Measurements from ENCODE around the gene ADAMTS2. TPM values are rescaled to one million over a fixed set of nuclear protein-coding genes. Genes with fewer than 3 reads are reported as not detected.

Gene ADAMTS2
- total RNA-seq = 16.2 and 27.0 TPM in 2 replicates
- polyA plus RNA-seq = 30.3 and 70.2 TPM in 2 replicates
- polyA plus RNA-seq (2012) = 34.0 and 80.2 TPM in 2 replicates
- 81.7 and 114 TPM in 2 replicates for polyA minus RNA-seq (ENCODE audit: low replicate concordance)

DNA sequence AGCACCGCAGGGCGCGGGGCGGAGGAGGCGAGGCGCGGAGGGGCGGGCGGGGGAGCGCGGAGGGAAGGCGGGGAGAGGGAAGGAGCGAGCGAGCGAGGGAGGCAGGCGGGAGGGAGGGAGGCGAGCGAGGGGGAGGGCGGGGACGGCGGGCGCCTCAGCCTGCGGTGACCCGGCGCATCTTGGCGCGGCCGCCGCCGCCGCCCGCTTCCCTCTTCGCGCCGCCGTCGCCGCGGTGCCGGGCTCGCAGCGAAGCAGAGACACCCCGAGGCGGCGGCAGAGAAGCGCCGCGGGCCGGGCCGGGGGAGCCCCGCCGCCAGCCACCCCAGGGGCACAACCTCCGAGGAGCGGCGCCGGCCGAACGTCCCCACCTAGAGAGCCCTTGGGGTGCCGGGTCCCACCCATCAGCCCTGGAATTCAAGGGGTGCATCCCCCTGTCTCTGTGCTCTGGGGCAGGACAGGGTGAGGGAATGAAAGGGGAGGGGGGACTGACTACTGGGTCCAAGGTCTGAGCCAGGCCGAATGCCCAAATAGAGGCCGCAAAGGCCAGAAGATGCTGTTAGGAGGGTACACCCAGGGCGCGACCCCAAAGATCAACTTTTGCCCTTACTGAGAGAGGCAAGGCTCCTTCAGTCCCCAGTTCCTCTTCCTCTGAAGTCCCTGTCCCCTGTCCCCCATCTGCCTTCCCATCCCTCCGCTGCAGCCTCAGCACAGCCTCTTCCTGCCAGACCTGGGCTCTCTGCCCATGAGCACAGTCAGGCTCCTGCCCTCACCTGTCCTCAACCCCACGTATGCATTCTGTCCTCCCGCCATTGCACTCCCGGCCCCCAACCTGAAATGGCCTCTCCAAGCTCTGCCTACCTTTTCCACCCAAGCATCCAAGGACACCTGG, at the start of gene ADAMTS2:
ADAMTS2 (minus strand) TSS at position 29 of the 889 bp plus-strand sequence. CDS start 133 bp downstream, outside the sequence.
- H4K20me1 ChIP-seq (ENCODE audit: control insufficient read depth, extremely low read depth, insufficient read depth, low read length) = no peaks in the 10 kb centered on the region
- TF ChIP-seq, protein P1, sequence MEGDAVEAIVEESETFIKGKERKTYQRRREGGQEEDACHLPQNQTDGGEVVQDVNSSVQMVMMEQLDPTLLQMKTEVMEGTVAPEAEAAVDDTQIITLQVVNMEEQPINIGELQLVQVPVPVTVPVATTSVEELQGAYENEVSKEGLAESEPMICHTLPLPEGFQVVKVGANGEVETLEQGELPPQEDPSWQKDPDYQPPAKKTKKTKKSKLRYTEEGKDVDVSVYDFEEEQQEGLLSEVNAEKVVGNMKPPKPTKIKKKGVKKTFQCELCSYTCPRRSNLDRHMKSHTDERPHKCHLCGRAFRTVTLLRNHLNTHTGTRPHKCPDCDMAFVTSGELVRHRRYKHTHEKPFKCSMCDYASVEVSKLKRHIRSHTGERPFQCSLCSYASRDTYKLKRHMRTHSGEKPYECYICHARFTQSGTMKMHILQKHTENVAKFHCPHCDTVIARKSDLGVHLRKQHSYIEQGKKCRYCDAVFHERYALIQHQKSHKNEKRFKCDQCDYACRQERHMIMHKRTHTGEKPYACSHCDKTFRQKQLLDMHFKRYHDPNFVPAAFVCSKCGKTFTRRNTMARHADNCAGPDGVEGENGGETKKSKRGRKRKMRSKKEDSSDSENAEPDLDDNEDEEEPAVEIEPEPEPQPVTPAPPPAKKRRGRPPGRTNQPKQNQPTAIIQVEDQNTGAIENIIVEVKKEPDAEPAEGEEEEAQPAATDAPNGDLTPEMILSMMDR (conservative IDR thresholded peaks at IDR 0.05 in 1 of 2, IDR thresholded peaks at IDR 0.05 in 1 of 2; ENCODE audit: low read depth in 1 of 2, low read length in 2 of 2) = no peak
- TF ChIP-seq EZH2 (IDR thresholded peaks at IDR 0.05; ENCODE audit: low read length, missing control alignments) = no peak
- H3K9me3 ChIP-seq (ENCODE audit: control insufficient read depth, insufficient read depth, low read depth, low read length) = no peaks in the 10 kb centered on the region
- H3K9ac ChIP-seq (ENCODE audit: insufficient read depth, low read length) = peak within 1 kb of the TSS; percentile 96
- peaks cover 34% of the 10 kb centered on the region for H3K79me2 ChIP-seq (ENCODE audit: control insufficient read depth, insufficient read depth, low read length)
- H3K4me3 ChIP-seq (replicated peaks in 1 of 4; ENCODE audit: control extremely low read depth in 1 of 4, insufficient read depth in 1 of 4, low read depth in 3 of 4, low read length in 4 of 4) = peak within 1 kb of the TSS; percentile 71 to 96 (median 84)
- peak in 1 of 2 donors; percentile 71 for DNase-seq (ENCODE audit: low read depth in 2 of 2)
- H3K36me3 ChIP-seq (ENCODE audit: control insufficient read depth, insufficient read depth, low read length) = peaks cover 4% of the 10 kb centered on the region
- peaks cover 11% of the 10 kb centered on the region for H3K4me1 ChIP-seq (ENCODE audit: control insufficient read depth, extremely low read depth, insufficient read depth, low read length)
- no peaks in the 10 kb centered on the region for H3K27me3 ChIP-seq (ENCODE audit: control insufficient read depth, insufficient read depth, low read length)
- peak within 1 kb of the TSS; percentile 73 for H3K4me2 ChIP-seq (ENCODE audit: extremely low read depth, insufficient read depth, low read length)
- H3K27ac ChIP-seq (ENCODE audit: insufficient read depth, low read length) = peak within 1 kb of the TSS; percentile 79
- peak within 1 kb of the TSS; percentile 21 for H2AFZ ChIP-seq (ENCODE audit: low read length)

DNA sequence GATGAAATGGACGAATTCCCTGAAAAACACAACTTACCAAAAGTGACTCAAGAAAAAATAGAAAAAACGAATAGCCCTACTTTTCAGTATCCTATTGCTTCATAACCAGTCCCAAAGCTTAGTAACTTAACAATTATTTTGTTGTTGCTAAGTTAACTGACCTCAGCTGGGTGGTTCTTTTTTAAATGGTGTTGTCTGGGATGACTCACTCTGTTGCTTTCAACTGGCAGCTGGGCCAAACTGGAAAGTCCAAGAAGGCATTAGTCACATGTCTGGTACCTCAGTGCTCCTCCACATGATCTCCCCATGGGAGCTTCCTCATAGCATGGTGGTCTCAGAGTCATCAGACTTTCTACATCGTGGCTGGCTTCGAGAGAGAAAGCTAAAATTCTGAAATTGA, 47.8 kb upstream of the ADAMTS2 start:
- Histone ChIP-seq H3K9me3 (ENCODE audit: control insufficient read depth, insufficient read depth, low read depth, low read length) (no peaks in the 10 kb centered on the region), H3K4me1 (ENCODE audit: control insufficient read depth, extremely low read depth, insufficient read depth, low read length) (no peaks in the 10 kb centered on the region), H3K36me3 (ENCODE audit: control insufficient read depth, insufficient read depth, low read length) (no peaks in the 10 kb centered on the region), H3K9ac (ENCODE audit: insufficient read depth, low read length) (no peak overlapping the region), H3K79me2 (ENCODE audit: control insufficient read depth, insufficient read depth, low read length) (no peaks in the 10 kb centered on the region), H3K4me2 (ENCODE audit: extremely low read depth, insufficient read depth, low read length) (no peak overlapping the region), H3K27me3 (ENCODE audit: control insufficient read depth, insufficient read depth, low read length) (no peaks in the 10 kb centered on the region), H4K20me1 (ENCODE audit: control insufficient read depth, extremely low read depth, insufficient read depth, low read length) (no peaks in the 10 kb centered on the region), H2AFZ (ENCODE audit: low read length) (no peak overlapping the region), H3K27ac (ENCODE audit: insufficient read depth, low read length) (no peak overlapping the region), H3K4me3 (replicated peaks in 1 of 4; ENCODE audit: control extremely low read depth in 1 of 4, insufficient read depth in 1 of 4, low read depth in 3 of 4, low read length in 4 of 4) (no peak overlapping the region)
- DNase-seq (ENCODE audit: low read depth in 2 of 2) = peak; percentile 33 to 74
- TF ChIP-seq EZH2 (IDR thresholded peaks at IDR 0.05; ENCODE audit: low read length, missing control alignments) = no peak

DNA sequence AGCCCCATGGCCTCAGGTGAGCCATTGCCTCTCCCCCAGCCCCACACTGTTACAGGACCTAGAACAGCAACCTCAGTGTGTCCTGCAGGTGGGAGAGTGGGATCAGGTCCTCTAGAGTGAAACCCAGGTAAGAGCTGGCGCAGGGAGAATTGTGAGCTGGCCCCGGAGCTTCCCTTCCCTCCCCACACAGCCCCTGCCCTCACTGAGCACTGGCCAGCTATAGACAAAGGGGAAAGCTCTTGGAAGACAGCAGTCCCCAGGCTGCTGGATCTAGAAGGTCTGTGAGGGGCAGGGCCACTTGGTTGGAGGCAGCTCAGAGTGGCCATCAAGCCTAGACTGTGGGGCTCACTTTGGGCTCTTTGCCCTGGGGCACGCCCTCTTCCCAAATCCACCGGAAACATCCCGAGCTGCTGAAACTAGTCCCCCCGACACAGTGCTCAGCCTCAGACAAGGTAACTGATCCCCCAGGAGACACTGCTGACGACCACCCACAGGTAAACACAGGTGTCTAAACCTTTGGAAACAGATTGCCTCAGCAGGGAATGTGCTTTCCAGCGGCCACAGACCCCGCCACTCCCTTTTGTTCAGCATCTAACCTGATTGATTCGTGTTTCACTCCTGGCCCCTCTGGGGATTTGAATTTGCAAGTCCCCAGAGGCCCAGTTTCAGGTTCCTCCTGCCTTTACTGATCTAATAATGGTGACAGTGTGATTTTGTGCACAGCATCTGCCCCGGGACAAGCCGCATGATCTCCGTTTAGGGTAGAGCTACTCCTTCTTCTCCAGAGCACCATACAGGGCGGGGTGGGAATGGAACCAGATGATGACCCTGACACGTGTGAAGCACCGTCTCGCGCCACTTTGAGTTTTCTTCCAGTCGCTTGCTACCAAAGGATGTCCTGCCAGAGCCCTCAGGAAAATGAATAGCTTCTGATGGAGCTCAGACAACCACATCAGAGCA, 42.2 kb upstream of the ADAMTS2 start:
- Histone ChIP-seq H3K9me3 (ENCODE audit: control insufficient read depth, insufficient read depth, low read depth, low read length) (no peaks in the 10 kb centered on the region), H3K9ac (ENCODE audit: insufficient read depth, low read length) (no peak overlapping the region), H3K27me3 (ENCODE audit: control insufficient read depth, insufficient read depth, low read length) (no peaks in the 10 kb centered on the region), H4K20me1 (ENCODE audit: control insufficient read depth, extremely low read depth, insufficient read depth, low read length) (no peaks in the 10 kb centered on the region), H3K4me2 (ENCODE audit: extremely low read depth, insufficient read depth, low read length) (no peak overlapping the region), H2AFZ (ENCODE audit: low read length) (no peak overlapping the region), H3K4me1 (ENCODE audit: control insufficient read depth, extremely low read depth, insufficient read depth, low read length) (no peaks in the 10 kb centered on the region), H3K36me3 (ENCODE audit: control insufficient read depth, insufficient read depth, low read length) (no peaks in the 10 kb centered on the region), H3K4me3 (replicated peaks in 1 of 4; ENCODE audit: control extremely low read depth in 1 of 4, insufficient read depth in 1 of 4, low read depth in 3 of 4, low read length in 4 of 4) (no peak overlapping the region), H3K27ac (ENCODE audit: insufficient read depth, low read length) (no peak overlapping the region), H3K79me2 (ENCODE audit: control insufficient read depth, insufficient read depth, low read length) (no peaks in the 10 kb centered on the region)
- TF ChIP-seq, protein P1 (conservative IDR thresholded peaks at IDR 0.05 in 1 of 2, IDR thresholded peaks at IDR 0.05 in 1 of 2; ENCODE audit: low read depth in 1 of 2, low read length in 2 of 2) = no peak
- TF ChIP-seq EZH2 (IDR thresholded peaks at IDR 0.05; ENCODE audit: low read length, missing control alignments) = no peak
- no peak for DNase-seq (ENCODE audit: low read depth in 2 of 2)
